ENCODE data around the gene CALN1. TPM values are rescaled to one million over a fixed set of nuclear protein-coding genes. Genes with fewer than 3 reads are reported as not detected.

CALN1 gene
- total and polyA plus RNA-seq, 9 of the 15 experiments (the other 6 are each of a cell fraction or from before 2014, with no cell fraction given), result 1.4 to 7.5 (median 3.3) TPM

GRCh38 chr7:72021716-72022115, 390.4 kb downstream of the CALN1 start (continued):
- TF ChIP-seq YY1 (IDR thresholded peaks at IDR 0.05; ENCODE audit: borderline replicate concordance in 1 of 3, control insufficient read depth in 1 of 3, extremely low read depth in 1 of 3, insufficient read depth in 3 of 3, insufficient read length in 1 of 3, insufficient replicate concordance in 2 of 3, low read depth in 1 of 3, low read length in 2 of 3) (no peak), ZNF134 (CRISPR knock-in tag; conservative IDR thresholded peaks at IDR 0.05) (no peak), TAF15 (IDR thresholded peaks at IDR 0.05; ENCODE audit: low read depth, low read length) (no peak)

- FAIRE-seq, result no peak
These were observed 391.8 kb downstream of the CALN1 start for GRCh38 chr7:72020311-72020710.

More at GRCh38 chr7:72020311-72020710, 391.8 kb downstream of the CALN1 start:
- ATAC-seq (no peak), DNase-seq (ENCODE audit: extremely low read depth in 1 of 4, low spot score in 3 of 4) (no peak)
- Histone ChIP-seq H3K4me3 (no peak overlapping the region), H3K9ac (ENCODE audit: insufficient read depth in 1 of 2, low read depth in 2 of 2, low read length in 2 of 2) (no peak overlapping the region), H4K20me1 (replicated peaks; ENCODE audit: control insufficient read depth, insufficient read depth, low read length) (no peaks in the 10 kb centered on the region), H3K9me1 (ENCODE audit: control insufficient read depth, insufficient read depth, low read length) (no peaks in the 10 kb centered on the region), H3K4me2 (ENCODE audit: insufficient read depth, low read length) (no peak overlapping the region), H3K4me1 (replicated peaks in 1 of 2; ENCODE audit: control insufficient read depth in 2 of 2, insufficient read depth in 2 of 2, low read length in 2 of 2) (no peaks in the 10 kb centered on the region), H3K9me3 (replicated peaks; ENCODE audit: control insufficient read depth, insufficient read depth, low read depth, low read length) (no peaks in the 10 kb centered on the region), H3K27ac (ENCODE audit: extremely low read depth, low read depth, low read length) (no peak overlapping the region), H3K36me3 (ENCODE audit: control insufficient read depth, insufficient read depth, low read length) (no peaks in the 10 kb centered on the region), H2AFZ (ENCODE audit: low read depth, low read length) (no peak overlapping the region), H3K27me3 (ENCODE audit: control insufficient read depth in 2 of 2, insufficient read depth in 2 of 2, low read length in 2 of 2) (no peaks in the 10 kb centered on the region), H3K79me2 (ENCODE audit: control insufficient read depth, insufficient read depth, low read length) (no peaks in the 10 kb centered on the region)
- 5% methylated on average over 3 of the region's 3 CpGs for WGBS (ENCODE audit: insufficient coverage, low coverage, missing lambda C conversion rate)
- BruUV-seq (replicated peaks), result no TSS peak
- TF ChIP-seq TFAM (CRISPR knock-in tag; conservative IDR thresholded peaks at IDR 0.05) (no peak), ZNF586 (CRISPR knock-in tag; conservative IDR thresholded peaks at IDR 0.05) (no peak), ZNF77 (CRISPR knock-in tag; IDR thresholded peaks at IDR 0.05) (no peak), ATF3 (IDR thresholded peaks at IDR 0.05) (no peak), ATF3 (CRISPR knock-in tag; conservative IDR thresholded peaks at IDR 0.05) (no peak), GTF2E2 (tag; IDR thresholded peaks at IDR 0.05) (no peak), SMARCA5 (IDR thresholded peaks at IDR 0.05) (no peak), CTCFL (IDR thresholded peaks at IDR 0.05; ENCODE audit: borderline replicate concordance, insufficient read depth, low read depth, low read length, poor library complexity, severe bottlenecking) (no peak), RFX7 (CRISPR knock-in tag; IDR thresholded peaks at IDR 0.05) (no peak), PCBP2 (IDR thresholded peaks at IDR 0.05; ENCODE audit: low read depth, low read length, poor library complexity, severe bottlenecking) (no peak)
- CTCF ChIA-PET (ENCODE audit: low intra/inter-chr PET ratio), result no interaction called here
- in situ Hi-C loops (cut with MboI) (no loop called here), intact Hi-C loops (cut with micrococcal nuclease) (no loop called here)
- POLR2A ChIA-PET, result interaction anchor here (1.2 kb wide), 1 partner anchor 9 kb away, joined by 3 read pairs; no protein-coding TSS in a partner anchor
